ENCODE data around the gene LYPD6.

LYPD6 gene

DNA sequence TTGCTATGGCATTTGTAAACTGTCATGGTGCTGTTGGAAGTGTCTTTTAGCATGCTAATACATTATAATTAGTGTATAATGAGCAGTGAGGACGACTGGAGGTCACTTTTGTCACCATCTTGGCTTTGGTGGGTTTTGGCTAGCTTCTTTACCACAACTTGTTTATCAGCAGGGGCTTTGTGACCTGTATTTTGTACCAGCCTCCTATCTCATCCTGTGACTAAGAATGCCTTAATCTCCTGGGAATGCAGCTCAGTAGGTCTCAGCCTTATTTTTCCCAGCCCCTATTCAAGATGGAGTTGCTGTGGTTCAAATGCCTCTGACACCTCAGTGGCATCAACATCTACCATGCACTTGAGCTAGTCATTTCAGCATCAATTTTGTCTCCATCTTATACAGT, 29.7 kb downstream of the LYPD6 start:
- in situ Hi-C loops (cut with HindIII; ENCODE audit: low pct_unique_long_range_greater_than_20kb, low sequenced_read_pairs): no loop called here
- TF ChIP-seq JUND (IDR thresholded peaks at IDR 0.05; ENCODE audit: low read depth): no peak
- DNase-seq (ENCODE audit: low read depth in 1 of 2, low spot score in 1 of 2): no peak

DNA sequence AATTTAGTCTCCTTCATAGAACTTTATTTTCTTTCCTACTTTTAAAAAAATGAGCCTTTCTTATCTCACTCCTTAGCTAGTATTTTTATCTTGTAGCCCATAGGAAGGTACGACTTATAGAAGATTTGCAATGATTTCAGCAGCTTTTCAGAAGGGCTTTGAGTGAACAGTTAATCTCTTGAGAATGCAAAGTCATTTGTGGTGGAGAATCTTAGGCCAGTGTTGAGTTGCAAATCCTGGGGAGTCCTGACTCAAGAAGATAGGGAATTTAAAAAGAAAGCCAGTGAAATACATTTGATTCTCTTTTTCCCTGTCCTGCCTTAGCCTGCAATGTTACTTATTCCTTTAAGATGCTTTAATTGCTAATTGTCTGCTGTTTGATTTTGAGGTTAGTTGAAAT, 33.6 kb downstream of the LYPD6 start:
- DNase-seq (ENCODE audit: low read depth in 1 of 2, low spot score in 1 of 2): no peak
- in situ Hi-C loops (cut with HindIII; ENCODE audit: low pct_unique_long_range_greater_than_20kb, low sequenced_read_pairs): no loop called here
- TF ChIP-seq JUND (IDR thresholded peaks at IDR 0.05; ENCODE audit: low read depth): no peak

DNA sequence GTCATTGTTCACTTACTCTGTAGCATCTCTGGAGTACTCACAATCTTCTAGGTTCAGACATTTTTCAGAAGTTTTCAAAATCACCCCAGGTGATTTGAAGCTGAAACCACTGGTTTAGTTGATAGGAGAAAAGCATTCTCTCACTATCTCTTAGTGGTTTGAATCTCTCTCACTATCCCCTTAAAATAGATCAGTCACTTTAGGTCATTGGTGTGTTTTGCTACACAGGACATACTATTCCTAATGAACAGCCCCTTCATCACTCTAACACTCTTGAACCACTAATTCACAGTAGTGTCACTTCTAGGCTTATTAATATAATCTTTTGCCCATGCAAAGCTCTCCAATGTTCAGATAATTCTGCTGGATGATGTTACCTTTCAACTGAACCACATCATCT, 34.5 kb downstream of the LYPD6 start:
- no peak for TF ChIP-seq JUND (IDR thresholded peaks at IDR 0.05; ENCODE audit: low read depth)
- no peak for DNase-seq (ENCODE audit: low read depth in 1 of 2, low spot score in 1 of 2)
- in situ Hi-C loops (cut with HindIII; ENCODE audit: low pct_unique_long_range_greater_than_20kb, low sequenced_read_pairs): no loop called here

DNA sequence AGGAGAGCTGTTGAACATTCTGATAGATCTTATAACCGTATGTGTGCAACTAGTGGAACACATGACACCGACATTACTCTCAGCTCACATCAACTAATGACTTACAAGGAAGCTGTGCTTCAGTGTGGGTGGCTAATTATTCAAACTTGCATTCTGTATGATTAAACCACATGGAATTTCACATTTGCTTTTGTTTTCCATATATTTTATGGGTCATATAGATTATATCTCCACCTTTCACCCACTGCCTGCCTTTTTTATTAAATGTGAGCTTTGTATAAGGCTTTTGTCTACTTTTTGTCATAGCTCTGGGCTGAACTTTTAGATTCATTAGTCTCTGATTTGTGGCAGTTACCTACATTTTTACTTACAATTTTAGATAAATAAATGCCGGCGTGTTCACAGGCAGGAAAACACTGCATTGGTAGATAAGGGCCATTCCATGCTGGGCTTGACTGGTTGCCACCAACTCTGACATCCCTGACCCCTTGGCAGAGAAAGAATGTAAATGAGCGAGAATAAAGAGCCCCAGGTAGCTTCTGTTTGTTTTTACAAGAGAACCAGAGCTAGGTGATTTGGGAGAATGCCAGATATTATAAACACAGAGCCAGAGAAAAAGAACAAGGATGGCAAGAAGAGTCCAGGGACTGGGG, 35.7 kb downstream of the LYPD6 start:
- DNase-seq (ENCODE audit: low read depth in 1 of 2, low spot score in 1 of 2): peak in 1 of 2 experiments; percentile 19
- no peak for TF ChIP-seq JUND (IDR thresholded peaks at IDR 0.05; ENCODE audit: low read depth)
- in situ Hi-C loops (cut with HindIII; ENCODE audit: low pct_unique_long_range_greater_than_20kb, low sequenced_read_pairs): no loop called here

DNA sequence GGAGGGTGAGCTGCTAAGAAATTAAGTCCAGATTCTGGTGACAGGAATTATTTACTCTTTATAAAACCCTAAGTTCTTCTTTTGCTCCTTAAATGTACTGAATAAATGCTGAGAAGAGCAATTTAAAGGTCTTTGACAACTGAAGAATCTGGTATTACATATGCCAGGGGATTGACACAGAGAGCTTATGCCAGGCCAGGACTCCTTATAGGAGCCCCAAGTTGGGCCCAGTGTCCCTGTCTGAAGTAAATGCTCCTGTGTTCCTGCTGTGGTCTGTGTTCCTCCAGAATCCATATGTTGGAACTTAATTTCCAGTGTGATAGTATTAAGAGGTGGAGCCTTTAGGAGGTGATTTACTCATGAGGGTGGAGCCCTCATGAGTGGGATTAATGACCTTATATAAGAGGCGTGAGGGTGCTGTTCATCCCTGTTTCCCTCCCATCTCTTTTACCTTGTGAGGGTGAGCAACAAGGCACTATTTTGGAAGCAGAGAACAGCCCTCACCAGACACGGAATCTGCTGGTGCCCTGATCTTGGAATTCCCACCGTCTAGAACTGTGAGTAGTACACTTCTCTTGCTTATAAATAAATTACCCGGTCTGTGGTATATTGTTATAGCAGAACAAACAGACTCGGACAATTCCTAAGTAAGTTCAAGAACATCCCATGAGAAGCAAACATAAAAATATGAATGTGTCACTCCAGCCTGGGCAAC, 39.8 kb downstream of the LYPD6 start:
- DNase-seq (ENCODE audit: low read depth in 1 of 2, low spot score in 1 of 2): no peak
- in situ Hi-C loops (cut with HindIII; ENCODE audit: low pct_unique_long_range_greater_than_20kb, low sequenced_read_pairs): no loop called here
- no peak for TF ChIP-seq JUND (IDR thresholded peaks at IDR 0.05; ENCODE audit: low read depth)

DNA sequence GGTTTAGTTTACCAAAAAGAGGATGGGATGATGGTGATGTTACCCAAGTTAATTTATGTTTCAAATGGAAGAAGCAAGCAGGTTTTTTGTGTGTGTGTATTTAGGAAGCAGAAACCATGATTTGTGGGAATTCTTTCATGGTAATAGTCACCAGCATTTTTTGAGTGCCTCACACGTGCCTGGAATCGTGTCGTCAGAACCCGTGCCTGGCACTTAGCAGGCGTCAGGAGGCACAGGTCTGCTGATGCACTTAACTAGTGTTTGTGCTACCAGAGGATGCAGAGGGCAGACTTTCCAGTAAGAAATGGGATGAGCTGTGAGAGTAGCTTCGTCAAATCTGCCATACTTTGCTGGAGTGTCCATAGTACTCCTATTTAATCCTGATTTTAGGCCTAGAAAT, 41.1 kb downstream of the LYPD6 start:
- in situ Hi-C loops (cut with HindIII; ENCODE audit: low pct_unique_long_range_greater_than_20kb, low sequenced_read_pairs): no loop called here
- TF ChIP-seq JUND (IDR thresholded peaks at IDR 0.05; ENCODE audit: low read depth): no peak

DNA sequence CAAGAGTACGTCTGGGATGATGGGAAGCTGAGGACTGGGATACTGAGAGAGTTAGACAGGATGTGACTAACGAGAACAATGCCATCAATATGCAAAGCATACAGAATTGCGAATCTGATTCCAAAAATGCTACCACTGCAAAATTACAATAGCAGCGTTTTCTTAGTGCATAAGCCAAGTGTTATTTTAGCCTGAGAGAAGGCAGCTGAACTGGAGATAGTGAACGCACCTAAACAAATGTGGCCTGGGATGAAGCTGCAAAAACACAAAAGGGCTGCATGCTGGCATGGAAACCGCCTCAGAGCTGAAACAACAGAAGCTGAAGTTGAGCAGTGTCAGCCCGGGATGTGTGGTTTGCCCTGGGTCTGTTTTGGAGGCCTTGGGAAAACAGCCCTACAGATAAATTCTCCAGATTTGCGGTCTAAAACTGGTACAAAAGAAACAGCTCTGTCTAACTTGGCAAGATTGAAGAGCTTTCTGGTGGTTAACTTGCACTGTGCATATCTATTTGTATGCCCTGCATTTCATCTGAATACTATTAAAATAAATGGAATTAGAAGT, 45.5 kb downstream of the LYPD6 start:
- in situ Hi-C loops (cut with HindIII; ENCODE audit: low pct_unique_long_range_greater_than_20kb, low sequenced_read_pairs): no loop called here
- TF ChIP-seq JUND (IDR thresholded peaks at IDR 0.05; ENCODE audit: low read depth): no peak
- DNase-seq (ENCODE audit: low read depth in 1 of 2, low spot score in 1 of 2): no peak

More for the DNA sequence above, 41.1 kb downstream of the LYPD6 start:
- DNase-seq (ENCODE audit: low read depth in 1 of 2, low spot score in 1 of 2): no peak

DNA sequence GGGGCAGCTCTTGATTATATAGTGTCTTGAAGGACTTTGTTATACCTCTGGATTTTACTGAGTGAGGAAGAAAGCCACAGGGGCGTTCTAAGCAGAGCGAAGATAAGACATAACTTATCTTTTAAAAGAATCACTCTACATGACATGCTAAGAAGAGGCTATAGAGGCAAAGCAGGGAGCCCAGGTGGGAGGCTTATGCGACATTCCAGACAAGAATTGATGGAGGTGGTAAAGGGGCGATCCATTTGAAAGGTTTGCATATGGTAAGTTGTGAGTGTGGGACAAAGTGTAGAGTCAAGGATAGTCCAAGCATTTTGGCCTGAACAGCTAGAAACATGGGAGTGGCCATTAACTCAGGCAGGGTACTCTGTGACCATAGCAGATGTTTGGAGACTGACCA, 49.8 kb downstream of the LYPD6 start:
- in situ Hi-C loops (cut with HindIII; ENCODE audit: low pct_unique_long_range_greater_than_20kb, low sequenced_read_pairs): no loop called here
- DNase-seq (ENCODE audit: low read depth in 1 of 2, low spot score in 1 of 2): no peak
- no peak for TF ChIP-seq JUND (IDR thresholded peaks at IDR 0.05; ENCODE audit: low read depth)

DNA sequence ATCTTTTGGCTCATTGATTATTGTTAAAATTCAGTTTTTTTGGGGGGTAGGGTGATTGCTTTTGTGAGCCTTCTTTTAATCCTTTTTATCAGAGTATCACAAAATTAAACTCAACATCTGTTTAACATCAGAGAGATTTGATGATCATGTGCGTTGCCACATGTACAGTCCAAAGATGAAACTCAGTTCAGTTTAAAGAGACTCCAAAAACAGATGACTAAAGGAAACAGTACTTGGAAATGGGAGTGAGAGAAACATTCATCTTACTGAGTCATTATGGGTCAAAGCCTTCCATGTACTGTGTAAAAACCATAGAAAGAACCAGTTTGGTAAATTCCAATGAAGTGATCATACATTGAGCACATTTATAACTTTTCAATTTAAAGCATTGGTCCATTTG, 53.0 kb downstream of the LYPD6 start:
- TF ChIP-seq JUND (IDR thresholded peaks at IDR 0.05; ENCODE audit: low read depth): no peak
- in situ Hi-C loops (cut with HindIII; ENCODE audit: low pct_unique_long_range_greater_than_20kb, low sequenced_read_pairs): no loop called here
- DNase-seq (ENCODE audit: low read depth in 1 of 2, low spot score in 1 of 2): no peak

DNA sequence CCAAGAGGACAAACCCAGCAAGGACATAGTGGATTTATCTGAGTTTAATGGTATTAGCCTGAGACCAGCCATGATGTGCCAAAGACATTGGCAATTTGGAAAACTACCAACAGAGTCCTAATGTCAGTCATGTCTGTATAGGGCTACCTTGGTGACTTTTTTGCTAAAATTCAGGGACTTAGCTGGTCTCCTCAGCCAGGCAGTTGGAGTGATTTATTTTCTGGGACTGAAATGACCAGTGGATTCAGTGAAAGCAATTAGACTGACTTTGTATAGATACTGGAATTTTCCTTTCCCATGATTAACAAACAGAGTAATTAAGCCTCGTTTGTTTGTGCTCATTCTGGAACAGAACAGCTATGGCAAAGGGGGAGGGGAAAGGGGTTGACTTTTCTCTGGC, 55.0 kb downstream of the LYPD6 start:
- in situ Hi-C loops (cut with HindIII; ENCODE audit: low pct_unique_long_range_greater_than_20kb, low sequenced_read_pairs): no loop called here
- TF ChIP-seq JUND (IDR thresholded peaks at IDR 0.05; ENCODE audit: low read depth): no peak
- no peak for DNase-seq (ENCODE audit: low read depth in 1 of 2, low spot score in 1 of 2)

DNA sequence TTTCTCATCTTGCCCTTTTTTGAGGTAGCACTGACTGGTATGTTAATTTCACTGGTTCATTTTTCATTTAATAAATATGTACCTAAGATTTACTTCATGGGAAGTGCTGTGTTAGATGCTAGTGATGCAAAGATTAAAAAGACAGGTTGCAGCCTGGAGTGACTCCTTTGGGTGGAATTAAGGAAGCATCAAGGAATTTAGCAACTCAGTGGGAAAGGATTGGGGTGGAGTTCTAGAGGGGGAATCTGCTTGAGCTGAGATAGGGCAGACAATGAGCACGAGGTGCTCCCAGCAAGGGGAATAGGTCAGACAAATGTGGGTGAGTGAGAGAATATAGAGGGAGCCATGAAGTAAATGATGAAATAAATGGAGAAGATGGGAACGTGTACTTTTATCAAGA, 57.0 kb downstream of the LYPD6 start:
- no peak for TF ChIP-seq JUND (IDR thresholded peaks at IDR 0.05; ENCODE audit: low read depth)
- DNase-seq (ENCODE audit: low read depth in 1 of 2, low spot score in 1 of 2): no peak
- in situ Hi-C loops (cut with HindIII; ENCODE audit: low pct_unique_long_range_greater_than_20kb, low sequenced_read_pairs): no loop called here

DNA sequence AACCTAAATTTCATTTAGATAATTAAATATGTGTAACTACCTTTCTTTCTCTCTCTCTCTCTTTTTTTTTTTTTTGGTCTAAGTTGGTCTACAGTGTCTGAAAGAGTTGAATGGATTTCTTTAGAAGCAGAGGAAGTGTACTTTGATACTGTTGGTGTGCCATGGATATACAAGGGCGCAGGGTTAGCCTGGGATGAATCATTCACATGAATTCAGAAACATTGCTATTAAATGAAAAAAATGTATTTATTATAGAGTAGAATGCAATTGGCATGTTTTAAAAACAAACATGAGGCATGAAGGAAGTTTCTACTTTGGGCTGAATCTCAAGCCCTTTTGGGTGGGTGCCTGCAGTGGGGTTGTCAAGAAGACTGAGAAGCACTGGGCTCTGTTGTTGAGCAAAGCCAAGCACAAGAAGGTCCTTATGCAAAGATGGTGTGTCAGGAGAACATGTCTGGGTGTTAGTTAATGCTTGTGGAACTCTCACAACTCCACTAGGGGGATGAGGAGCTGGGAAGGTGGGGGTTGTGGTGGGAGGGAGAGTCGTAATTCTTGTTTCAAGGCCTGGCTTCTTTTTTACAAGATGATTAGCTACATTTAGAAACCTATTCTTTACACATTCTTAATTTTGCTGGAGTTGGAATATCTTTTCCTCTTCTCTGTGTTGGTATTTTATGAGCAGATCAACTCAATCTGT, 57.9 kb downstream of the LYPD6 start:
- TF ChIP-seq JUND (IDR thresholded peaks at IDR 0.05; ENCODE audit: low read depth): no peak
- DNase-seq (ENCODE audit: low read depth in 1 of 2, low spot score in 1 of 2): peak in 1 of 2 experiments; percentile 30
- in situ Hi-C loops (cut with HindIII; ENCODE audit: low pct_unique_long_range_greater_than_20kb, low sequenced_read_pairs): no loop called here
